ENCODE measurements around the gene SGF29. TPM values are rescaled to one million over a fixed set of nuclear protein-coding genes. Genes with fewer than 3 reads are reported as not detected.

Gene SGF29
- total RNA-seq, 2 experiments from 2014 or later = 27.7 to 30.0 TPM

DNA sequence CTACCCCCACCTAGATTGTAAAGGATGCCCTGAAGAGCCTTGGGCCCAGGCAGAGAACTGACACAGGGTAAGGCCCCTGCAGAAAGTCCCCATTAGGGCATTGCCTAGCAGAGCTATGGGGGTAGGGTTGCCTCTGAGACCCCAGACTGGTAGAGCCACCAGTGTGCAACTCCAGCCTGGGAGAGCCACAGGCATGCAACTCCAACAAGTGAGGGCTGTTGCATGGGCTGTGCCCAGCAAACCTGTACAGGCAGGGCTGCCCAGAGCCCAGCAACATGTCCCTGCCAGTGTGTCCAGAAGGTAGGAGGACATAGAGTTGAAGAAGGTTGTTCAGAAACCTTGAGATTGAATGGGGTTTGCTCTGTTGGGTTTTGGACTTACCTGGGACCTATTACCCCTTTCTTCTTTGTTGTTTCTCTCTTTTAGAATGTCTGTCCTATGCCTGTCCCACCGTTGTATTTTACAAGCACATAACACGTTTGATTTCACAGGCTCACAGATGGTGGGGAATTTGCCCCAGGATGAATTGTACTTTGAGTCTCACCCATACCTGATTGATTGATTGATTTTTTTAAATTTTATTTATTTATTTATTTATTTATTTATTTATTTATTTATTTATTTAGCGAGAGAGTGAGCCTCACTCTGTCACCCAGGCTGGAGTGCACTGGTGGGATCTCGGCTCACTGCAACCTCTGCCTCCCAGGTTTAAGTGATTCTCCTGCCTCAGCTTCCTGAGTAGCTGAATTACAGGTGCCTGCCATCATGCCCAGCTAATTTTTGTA is 16.4 kb downstream of the SGF29 start:
- Mint-ChIP-seq H3K4me1 (peaks cover 18% of the 10 kb centered on the region), H3K4me3 (no peak overlapping the region), H3K27me3 (no peaks in the 10 kb centered on the region), H3K36me3 (peaks cover 23% of the 10 kb centered on the region), H3K9me3 (peaks cover 11% of the 10 kb centered on the region), H3K27ac (no peak overlapping the region)
- DNase-seq = no peak

DNA sequence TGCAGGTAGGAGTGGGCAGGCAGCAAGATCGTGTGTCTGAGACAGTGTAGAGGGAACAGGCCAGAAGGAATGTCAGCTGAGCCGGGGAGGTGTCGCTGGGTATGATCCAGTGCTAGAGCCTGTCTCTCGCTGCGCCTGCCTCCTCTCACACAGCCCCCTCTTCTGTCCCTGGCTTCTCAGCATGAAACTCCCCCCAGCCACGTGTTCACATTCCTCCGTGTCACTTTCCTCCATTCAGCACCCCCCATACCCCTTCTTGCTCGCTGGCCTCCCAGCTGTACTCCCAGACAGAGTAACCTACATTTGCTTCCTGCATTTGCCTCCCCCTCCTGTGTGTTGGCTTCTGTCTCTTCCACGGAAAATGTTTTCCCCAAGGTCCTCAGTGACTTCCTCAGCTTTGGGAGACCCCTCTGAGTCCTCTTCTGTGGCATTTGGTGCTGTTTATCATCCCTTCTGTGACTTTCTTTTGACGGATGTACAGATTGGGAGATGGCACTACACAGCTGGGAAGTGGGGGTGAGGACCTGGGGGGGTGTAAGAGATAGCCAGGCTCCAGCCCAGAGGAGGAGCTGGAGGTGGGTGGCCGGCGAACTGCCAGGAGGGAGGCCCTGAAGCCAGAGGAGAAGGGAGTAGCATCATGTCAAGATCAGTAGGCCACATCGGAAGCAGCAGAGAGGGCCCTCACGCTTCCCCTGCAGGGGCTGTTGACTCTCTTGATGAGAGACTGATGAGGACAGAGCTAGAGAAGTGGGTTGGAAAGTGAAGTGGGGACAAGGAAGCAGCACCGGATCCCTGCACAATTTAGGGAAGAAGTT is 19.2 kb downstream of the SGF29 start:
- no peaks in the 10 kb centered on the region for H3K9me3 Mint-ChIP-seq
- peaks cover 3% of the 10 kb centered on the region for H3K36me3 Mint-ChIP-seq
- no peak overlapping the region for H3K4me3 Mint-ChIP-seq
- no peak for DNase-seq
- H3K27ac Mint-ChIP-seq = no peak overlapping the region
- H3K27me3 Mint-ChIP-seq = no peaks in the 10 kb centered on the region
- H3K4me1 Mint-ChIP-seq = peaks cover 14% of the 10 kb centered on the region

DNA sequence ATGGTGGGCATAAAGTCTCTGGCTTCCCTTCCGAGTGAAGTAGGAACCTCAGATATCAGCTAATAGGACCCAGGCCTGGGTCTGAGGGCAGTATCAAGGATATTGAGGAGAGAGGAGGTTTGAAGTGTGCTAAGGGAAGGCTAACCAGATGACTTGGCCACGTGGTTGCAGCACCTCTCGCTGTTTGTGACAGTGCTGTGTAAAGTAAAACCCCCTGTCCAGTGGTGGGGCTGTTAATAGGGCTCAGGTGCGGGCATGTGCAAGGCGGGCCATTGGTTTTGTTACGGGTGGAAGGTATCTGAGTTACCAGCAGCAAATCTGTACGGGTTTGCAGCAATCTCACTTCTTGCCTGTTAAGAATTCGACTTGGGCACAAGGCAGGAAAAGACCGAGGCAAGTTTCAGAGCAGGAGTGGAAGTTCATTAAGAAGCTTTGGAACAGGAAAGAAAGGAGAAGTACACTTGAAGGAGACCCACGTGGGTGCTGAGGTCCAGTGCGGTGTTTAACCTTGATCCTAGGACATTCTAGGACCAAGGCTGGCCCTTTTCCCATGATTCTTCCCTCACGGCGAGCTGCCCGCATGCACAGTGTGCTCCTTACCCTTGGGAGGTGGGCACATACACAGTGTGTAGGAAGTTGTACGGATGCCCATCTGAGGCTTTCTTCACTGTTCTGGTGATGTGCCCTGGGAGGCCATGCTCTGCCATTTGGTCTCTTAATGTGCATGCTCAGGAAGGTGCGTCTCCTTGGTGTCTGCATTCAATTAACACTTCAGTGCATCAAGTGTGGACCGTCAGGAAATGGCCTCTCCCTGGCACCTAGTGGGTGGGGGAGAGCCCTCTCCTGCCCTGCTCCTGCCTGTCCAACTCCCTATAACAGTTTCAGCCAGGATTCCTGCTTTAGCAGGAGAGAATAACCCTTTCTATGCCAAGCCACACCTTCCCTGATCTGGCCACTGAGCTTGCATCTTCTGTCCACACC is 20.3 kb downstream of the SGF29 start:
- Mint-ChIP-seq H3K27ac (no peak overlapping the region), H3K27me3 (no peaks in the 10 kb centered on the region), H3K4me1 (peaks cover 15% of the 10 kb centered on the region), H3K4me3 (no peak overlapping the region), H3K36me3 (peaks cover 2% of the 10 kb centered on the region), H3K9me3 (no peaks in the 10 kb centered on the region)
- DNase-seq = no peak

DNA sequence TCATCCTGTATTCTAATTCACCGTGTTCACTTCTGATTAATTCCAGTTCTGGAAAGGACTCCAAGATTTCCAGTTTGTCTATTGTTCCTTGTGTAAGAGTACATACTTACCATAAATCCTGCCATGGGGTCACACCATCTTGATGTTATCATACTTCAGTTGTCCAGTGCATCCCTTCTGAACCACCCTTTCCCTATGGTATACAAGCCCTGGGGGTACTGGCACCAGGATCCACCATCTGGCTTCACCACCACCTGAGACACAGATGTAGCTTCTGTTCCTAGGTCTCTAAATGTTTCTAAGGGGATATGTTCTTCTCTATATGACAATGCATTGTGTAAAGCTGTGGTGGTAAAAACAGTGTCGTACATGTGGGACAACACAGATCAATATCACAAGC is 21.2 kb downstream of the SGF29 start:
- no peak overlapping the region for H3K4me3 Mint-ChIP-seq
- H3K4me1 Mint-ChIP-seq = peaks cover 15% of the 10 kb centered on the region
- peaks cover 2% of the 10 kb centered on the region for H3K36me3 Mint-ChIP-seq
- H3K27ac Mint-ChIP-seq = no peak overlapping the region
- H3K27me3 Mint-ChIP-seq = no peaks in the 10 kb centered on the region
- no peak for DNase-seq
- H3K9me3 Mint-ChIP-seq = no peaks in the 10 kb centered on the region

DNA sequence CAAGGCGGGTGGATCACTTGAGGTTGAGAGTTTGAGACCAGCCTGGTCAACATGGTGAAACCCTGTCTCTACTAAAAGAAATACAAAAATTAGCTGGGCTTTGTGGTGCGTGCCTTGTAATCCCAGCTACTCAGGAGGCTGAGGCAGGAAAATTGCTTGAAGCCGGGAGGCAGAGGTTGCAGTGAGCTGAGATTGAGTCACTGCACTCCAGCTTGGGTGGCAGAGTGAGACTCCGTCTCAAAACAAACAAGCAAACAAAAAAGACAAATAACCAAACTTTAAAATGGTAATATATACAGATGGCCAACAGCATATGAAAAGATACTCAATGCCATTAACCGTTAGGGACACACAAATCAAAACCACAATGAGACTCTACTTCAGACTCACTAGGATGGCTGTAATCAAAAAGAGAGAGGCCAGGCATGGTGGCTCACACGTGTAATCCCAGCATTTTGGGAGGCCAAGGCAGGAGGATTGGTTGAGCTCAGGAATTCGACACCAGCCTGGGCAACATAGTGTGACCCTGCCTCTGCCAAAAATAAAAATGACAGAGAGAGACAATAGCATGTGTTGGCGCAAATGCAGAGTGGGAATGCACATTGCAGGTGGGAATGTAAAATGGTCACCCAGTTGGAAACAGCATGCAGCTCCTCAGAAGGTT is 21.9 kb downstream of the SGF29 start:
- no peak for DNase-seq
- H3K27ac Mint-ChIP-seq = no peak overlapping the region
- H3K4me1 Mint-ChIP-seq = peaks cover 15% of the 10 kb centered on the region
- no peaks in the 10 kb centered on the region for H3K9me3 Mint-ChIP-seq
- no peaks in the 10 kb centered on the region for H3K27me3 Mint-ChIP-seq
- no peak overlapping the region for H3K4me3 Mint-ChIP-seq
- H3K36me3 Mint-ChIP-seq = peaks cover 2% of the 10 kb centered on the region

DNA sequence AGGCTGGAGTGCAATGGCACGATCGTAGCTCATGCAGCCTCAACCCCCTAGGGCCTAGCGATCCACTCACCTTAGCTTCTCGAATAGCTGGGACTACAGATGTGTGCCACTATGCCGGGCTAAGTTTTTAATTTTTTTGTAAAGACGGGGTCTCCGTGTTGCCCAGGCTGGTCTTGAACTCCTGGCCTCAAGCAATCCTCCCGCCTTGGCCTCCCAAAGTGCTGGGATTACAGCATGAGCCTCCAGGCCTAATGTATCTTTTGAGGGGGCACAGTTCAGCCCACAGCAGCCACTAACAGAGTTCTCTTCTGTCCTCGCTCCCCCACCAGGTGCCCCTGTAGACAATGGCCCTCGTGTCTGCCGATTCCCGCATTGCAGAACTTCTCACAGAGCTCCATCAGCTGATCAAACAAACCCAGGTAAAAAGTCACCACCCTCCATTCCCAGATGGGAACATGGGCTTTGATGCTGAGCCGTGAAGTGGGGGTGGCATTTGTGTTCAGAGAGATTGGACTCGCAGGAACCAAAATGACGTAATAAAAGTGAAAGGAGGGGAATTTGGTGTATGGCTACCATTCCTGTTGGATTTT is 27.1 kb downstream of the SGF29 start:
- H3K4me1 Mint-ChIP-seq = peaks cover 1% of the 10 kb centered on the region
- H3K27me3 Mint-ChIP-seq = no peaks in the 10 kb centered on the region
- H3K4me3 Mint-ChIP-seq = no peak overlapping the region
- H3K9me3 Mint-ChIP-seq = no peaks in the 10 kb centered on the region
- H3K36me3 Mint-ChIP-seq = peaks cover 12% of the 10 kb centered on the region
- DNase-seq = no peak
- no peak overlapping the region for H3K27ac Mint-ChIP-seq

DNA sequence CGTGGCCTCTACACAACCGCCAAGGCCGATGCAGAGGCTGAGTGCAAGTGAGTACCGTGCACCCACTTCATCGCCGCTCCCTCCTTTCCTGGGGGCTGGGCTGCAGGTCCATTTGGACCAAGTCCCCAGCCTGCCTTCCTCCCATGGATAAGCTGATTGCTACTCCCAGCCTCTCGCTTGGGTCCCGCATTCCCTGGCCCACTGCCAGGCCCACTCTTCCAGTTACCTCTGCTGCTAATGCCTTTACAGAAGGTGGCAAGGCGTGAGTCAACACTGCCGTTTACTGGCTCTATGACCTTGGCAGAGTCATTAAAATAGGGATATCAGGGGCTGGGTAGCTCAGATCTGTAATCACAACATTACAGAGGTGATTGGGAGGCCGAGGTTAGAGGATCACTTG is 32.0 kb downstream of the SGF29 start:
- Mint-ChIP-seq H3K36me3 (peaks cover 13% of the 10 kb centered on the region), H3K9me3 (no peaks in the 10 kb centered on the region), H3K4me3 (no peak overlapping the region), H3K27me3 (no peaks in the 10 kb centered on the region), H3K4me1 (no peaks in the 10 kb centered on the region), H3K27ac (no peak overlapping the region)
- DNase-seq = no peak

DNA sequence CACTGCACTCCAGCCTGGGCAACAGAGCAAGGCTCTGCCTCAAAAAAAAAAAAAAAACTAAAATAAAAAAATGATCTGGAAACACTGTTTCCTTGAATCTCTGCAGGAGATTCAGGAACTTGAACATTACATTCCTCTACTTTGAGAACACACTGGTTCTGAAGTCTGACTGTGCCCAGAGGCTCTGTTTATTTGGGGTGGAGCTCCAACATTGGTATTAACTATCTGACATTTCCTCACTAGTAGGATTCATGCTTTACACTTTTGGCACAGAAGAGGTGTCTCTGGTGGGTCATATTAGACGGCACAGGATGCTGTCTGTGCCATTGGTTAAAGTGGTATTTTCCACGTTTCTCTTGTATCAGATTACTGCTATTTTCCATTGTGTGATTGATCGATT is 32.7 kb downstream of the SGF29 start:
- Mint-ChIP-seq H3K36me3 (peaks cover 13% of the 10 kb centered on the region), H3K27ac (no peak overlapping the region), H3K4me3 (no peak overlapping the region), H3K4me1 (no peaks in the 10 kb centered on the region), H3K9me3 (no peaks in the 10 kb centered on the region), H3K27me3 (no peaks in the 10 kb centered on the region)
- DNase-seq = no peak

DNA sequence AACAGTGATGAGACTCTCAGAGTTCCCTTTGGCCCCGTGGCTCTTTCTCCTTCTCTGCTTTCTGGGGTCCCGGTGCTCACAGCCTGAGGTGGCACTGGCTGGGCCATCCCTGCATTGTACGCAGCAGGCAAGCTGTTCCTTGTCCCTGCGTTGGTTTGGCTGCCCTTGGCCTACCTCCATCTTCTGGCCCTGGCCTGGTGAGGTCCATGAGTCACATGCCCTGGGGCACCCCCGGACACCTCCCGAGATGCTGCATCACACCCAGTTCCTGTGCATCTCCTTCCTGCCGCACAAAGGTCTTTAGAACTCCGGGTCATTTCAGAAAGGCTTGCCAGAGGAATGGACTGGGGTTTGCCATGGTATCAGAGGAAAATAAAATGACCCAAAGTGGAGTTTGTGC is 33.7 kb downstream of the SGF29 start:
- Mint-ChIP-seq H3K36me3 (peaks cover 13% of the 10 kb centered on the region), H3K4me1 (no peaks in the 10 kb centered on the region)

DNA sequence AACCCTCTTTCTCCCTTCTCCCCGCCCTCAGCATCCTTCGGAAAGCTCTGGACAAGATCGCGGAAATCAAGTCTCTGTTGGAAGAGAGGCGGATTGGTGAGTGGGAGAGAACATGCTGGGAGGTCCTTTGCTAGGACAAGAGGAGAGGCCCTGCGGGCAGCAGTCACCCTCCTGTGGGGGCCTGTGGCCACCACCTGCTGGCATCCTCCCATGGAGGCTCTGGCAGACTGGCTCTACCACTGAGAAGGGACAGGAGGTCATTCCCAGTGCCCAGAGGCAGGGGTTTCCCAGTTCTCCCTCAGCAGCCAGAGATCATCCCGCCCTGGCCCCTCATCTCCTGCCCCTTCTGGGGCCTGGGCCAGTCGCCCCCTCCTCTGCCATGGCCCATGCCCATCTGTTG is 35.3 kb downstream of the SGF29 start:
- H3K27ac Mint-ChIP-seq = no peak overlapping the region
- H3K36me3 Mint-ChIP-seq = peaks cover 13% of the 10 kb centered on the region
- DNase-seq = no peak
- no peaks in the 10 kb centered on the region for H3K27me3 Mint-ChIP-seq
- H3K9me3 Mint-ChIP-seq = no peaks in the 10 kb centered on the region
- peaks cover 3% of the 10 kb centered on the region for H3K4me1 Mint-ChIP-seq
- no peak overlapping the region for H3K4me3 Mint-ChIP-seq

More for the DNA sequence above, 33.7 kb downstream of the SGF29 start:
- H3K9me3 Mint-ChIP-seq = no peaks in the 10 kb centered on the region
- no peak overlapping the region for H3K27ac Mint-ChIP-seq
- H3K4me3 Mint-ChIP-seq = no peak overlapping the region
- no peaks in the 10 kb centered on the region for H3K27me3 Mint-ChIP-seq
- no peak for DNase-seq

DNA sequence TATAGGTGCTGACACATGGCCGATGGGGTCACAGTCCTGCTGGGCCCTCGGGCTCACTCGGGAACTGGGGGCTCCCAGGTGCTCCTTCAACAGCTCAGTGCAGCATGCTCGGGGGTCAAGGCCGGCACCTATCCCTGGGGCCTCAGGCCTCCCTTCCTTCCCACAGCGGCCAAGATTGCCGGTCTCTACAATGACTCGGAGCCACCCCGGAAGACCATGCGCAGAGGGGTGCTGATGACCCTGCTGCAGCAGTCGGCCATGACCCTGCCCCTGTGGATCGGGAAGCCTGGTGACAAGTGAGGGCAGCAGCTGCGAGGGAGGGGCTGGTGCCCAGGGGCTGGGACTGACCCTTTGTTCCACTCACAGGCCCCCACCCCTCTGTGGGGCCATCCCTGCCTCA is 36.2 kb downstream of the SGF29 start:
- peaks cover 3% of the 10 kb centered on the region for H3K4me1 Mint-ChIP-seq
- no peak for DNase-seq
- no peak overlapping the region for H3K4me3 Mint-ChIP-seq
- H3K27ac Mint-ChIP-seq = no peak overlapping the region
- no peaks in the 10 kb centered on the region for H3K9me3 Mint-ChIP-seq
- no peaks in the 10 kb centered on the region for H3K27me3 Mint-ChIP-seq
- H3K36me3 Mint-ChIP-seq = peaks cover 10% of the 10 kb centered on the region

DNA sequence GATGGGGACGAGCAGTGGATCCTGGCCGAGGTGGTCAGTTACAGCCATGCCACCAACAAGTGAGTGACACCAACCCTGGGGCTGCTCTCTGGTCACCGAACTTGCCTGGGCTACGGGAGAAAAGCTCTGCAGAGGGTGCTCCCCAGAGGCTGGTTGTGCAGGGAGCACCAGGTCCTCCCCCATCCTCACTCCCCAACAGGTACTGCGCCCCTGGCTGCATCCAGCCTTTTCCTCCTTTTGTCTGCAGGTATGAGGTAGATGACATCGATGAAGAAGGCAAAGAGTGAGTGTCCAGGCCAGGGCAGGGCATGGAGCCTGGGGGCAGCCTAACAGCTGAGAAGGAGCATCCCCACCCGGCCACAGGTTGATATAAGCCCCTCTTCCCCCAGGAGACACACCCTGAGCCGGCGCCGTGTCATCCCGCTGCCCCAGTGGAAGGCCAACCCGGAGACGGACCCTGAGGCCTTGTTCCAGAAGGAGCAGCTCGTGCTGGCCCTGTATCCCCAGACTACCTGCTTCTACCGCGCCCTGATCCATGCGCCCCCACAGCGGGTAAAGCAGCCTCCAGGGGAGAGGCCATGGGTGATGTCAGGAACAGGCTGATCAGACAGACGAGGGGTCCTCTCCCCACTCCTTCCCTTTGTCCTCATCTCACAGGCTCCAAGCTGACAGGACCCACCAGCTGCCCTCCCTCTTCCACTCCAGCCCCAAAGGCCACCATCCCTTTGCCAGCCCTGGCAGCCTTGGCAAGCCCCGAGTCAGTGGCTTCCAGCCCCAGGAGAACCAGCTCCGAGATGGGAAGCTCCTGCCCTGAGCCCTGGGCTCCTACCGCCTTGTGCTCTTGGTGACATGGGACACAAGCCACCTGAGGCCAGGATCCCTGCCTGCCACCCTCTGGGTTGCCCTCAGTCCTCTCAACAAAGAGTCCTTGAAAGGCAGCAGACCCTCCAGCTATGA is 36.9 kb downstream of the SGF29 start:
- Mint-ChIP-seq H3K9me3 (no peaks in the 10 kb centered on the region), H3K4me1 (peaks cover 3% of the 10 kb centered on the region), H3K36me3 (peaks cover 7% of the 10 kb centered on the region), H3K27me3 (no peaks in the 10 kb centered on the region), H3K4me3 (no peak overlapping the region), H3K27ac (peak overlapping the region; percentile 54)
- no peak for DNase-seq

DNA sequence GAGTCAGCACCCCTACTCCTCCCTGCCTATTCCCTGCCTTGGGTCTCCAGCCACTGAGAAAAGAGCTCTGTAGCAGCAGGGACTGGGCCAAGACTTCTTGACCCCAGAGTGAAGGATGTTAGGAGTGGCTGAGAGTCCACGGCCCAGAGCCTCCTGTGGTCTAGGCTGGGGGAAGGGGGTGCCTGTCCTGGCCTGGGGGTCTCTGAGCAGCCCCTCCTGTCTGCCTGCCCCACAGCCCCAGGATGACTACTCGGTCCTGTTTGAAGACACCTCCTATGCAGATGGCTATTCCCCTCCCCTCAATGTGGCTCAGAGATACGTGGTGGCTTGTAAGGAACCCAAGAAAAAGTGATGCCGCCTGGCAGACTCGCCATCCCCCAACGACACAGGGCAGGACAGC is 37.6 kb downstream of the SGF29 start:
- H3K4me1 Mint-ChIP-seq = peaks cover 3% of the 10 kb centered on the region
- no peaks in the 10 kb centered on the region for H3K9me3 Mint-ChIP-seq
- peak overlapping the region; percentile 54 for H3K27ac Mint-ChIP-seq
- no peak overlapping the region for H3K4me3 Mint-ChIP-seq
- H3K36me3 Mint-ChIP-seq = peaks cover 5% of the 10 kb centered on the region
- DNase-seq = no peak
- no peaks in the 10 kb centered on the region for H3K27me3 Mint-ChIP-seq

Measured in activated naive CD8-positive, alpha-beta T cell treated with anti-CD3 and anti-CD28 coated beads for 36 hours (primary cell).